Calu3 (cell line): ENCODE data around the gene PLVAP. TPM values are rescaled to one million over a fixed set of nuclear protein-coding genes. Genes with fewer than 3 reads are reported as not detected.

Experiments
- Bru-seq: library from RNA; stranded (reverse); fragments of 400-500 nt; gene quantifications from one replicate; lab custom pipeline; 2021; lab: Mats Ljungman, UMichigan
- BruChase-seq, 2 experiments: library from RNA; stranded (reverse); fragments of 400-500 nt; gene quantifications; one replicate each; lab custom pipeline; 2021; lab: Mats Ljungman, UMichigan
- BruUV-seq: library from RNA; stranded (reverse); fragments of 400-500 nt; replicated peaks from 2 replicates; lab custom pipeline; 2021; lab: Mats Ljungman, UMichigan
- CTCF ChIA-PET: fragments of 300-600 bp; sonication (Branson Sonifier 250); formaldehyde crosslinking; loops from one replicate; lab custom pipeline; 2022; ENCODE audit warnings: antibody characterized with exemption; lab: Charles Lee
- DNase-seq: peaks from one replicate; pipeline ENCODE4 v3.0.0; 2022
- H3K27ac Mint-ChIP-seq: one replicate; pipeline ENCODE4 v1.8.0; 2022; ENCODE audit warnings: mixed read lengths; ENCODE audit not compliant: unreplicated experiment
- H3K27me3 Mint-ChIP-seq: one replicate; pipeline ENCODE4 v1.8.0; 2022; ENCODE audit warnings: mixed read lengths; ENCODE audit not compliant: unreplicated experiment
- H3K36me3 Mint-ChIP-seq: one replicate; pipeline ENCODE4 v1.8.0; 2022; ENCODE audit warnings: mild to moderate bottlenecking, moderate library complexity, mixed read lengths; ENCODE audit not compliant: insufficient read depth, unreplicated experiment
- H3K4me1 Mint-ChIP-seq: one replicate; pipeline ENCODE4 v1.8.0; 2022; ENCODE audit warnings: mild to moderate bottlenecking, low read depth, mixed read lengths; ENCODE audit not compliant: unreplicated experiment
- H3K4me3 Mint-ChIP-seq: one replicate; pipeline ENCODE4 v1.8.0; 2022; ENCODE audit warnings: mild to moderate bottlenecking, low read depth, moderate library complexity, mixed read lengths; ENCODE audit not compliant: unreplicated experiment
- H3K9me3 Mint-ChIP-seq: one replicate; pipeline ENCODE4 v1.8.0; 2022; ENCODE audit warnings: low read depth, mixed read lengths; ENCODE audit not compliant: unreplicated experiment
- CTCF ChIP-seq: fragments of 200-600 bp; IDR thresholded peaks from one replicate; pipeline ENCODE4 v1.8.0; 2022; ENCODE audit warnings: antibody characterized with exemption; ENCODE audit not compliant: unreplicated experiment
- intact Hi-C: fragments of 100-400 bp; cut with micrococcal nuclease; formaldehyde crosslinking; loops from one replicate; pipeline ENCODE4 v1.10.0; 2022; ENCODE audit not compliant: unreplicated experiment
- long read RNA-seq: library from polyadenylated mRNA; stranded (forward); transcript quantifications from one replicate; pipeline ENCODE4 v2.0.0, GENCODE V29; 2022
- total RNA-seq: library from RNA; stranded (reverse); gene quantifications from 2 replicates; pipeline ENCODE4 v1.2.3, GENCODE V29; 2022

The PLVAP gene
- total RNA-seq (not detected in 2 replicates), Bru-seq, nascent RNA (not detected), BruChase-seq, experiment 1, labeled RNA remaining after a 6-hour chase (not detected), BruChase-seq, experiment 2, labeled RNA remaining after a 2-hour chase (not detected)
- long read RNA-seq, result 0 reads

- no peak within 1 kb of the TSS for H3K4me3 Mint-ChIP-seq
- H3K27ac Mint-ChIP-seq, result no peak within 1 kb of the TSS
- no peaks in the 10 kb centered on the region for H3K27me3 Mint-ChIP-seq
- no TSS peak for BruUV-seq
- DNase-seq, result no peak
- intact Hi-C loops, result no loop called here
- H3K4me1 Mint-ChIP-seq, result no peaks in the 10 kb centered on the region
- CTCF ChIA-PET, result interaction anchor here (0.6 kb wide), 1 partner anchor 34 kb away, joined by 11 read pairs; no protein-coding TSS in a partner anchor
- no peak for TF ChIP-seq CTCF
- no peaks in the 10 kb centered on the region for H3K36me3 Mint-ChIP-seq
- H3K9me3 Mint-ChIP-seq, result no peaks in the 10 kb centered on the region
Measured at GRCh38 chr19:17376935-17377600, at the start of gene PLVAP. PLVAP (minus strand) TSS chr19:17377342; CDS start chr19:17377288, 54 bp downstream.

- no peak overlapping the region for H3K4me3 Mint-ChIP-seq
- BruUV-seq, result no TSS peak
- no peak for DNase-seq
- no peaks in the 10 kb centered on the region for H3K4me1 Mint-ChIP-seq
- CTCF ChIA-PET, result no interaction called here
- no peaks in the 10 kb centered on the region for H3K27me3 Mint-ChIP-seq
- H3K9me3 Mint-ChIP-seq, result no peaks in the 10 kb centered on the region
- TF ChIP-seq CTCF, result no peak
- H3K27ac Mint-ChIP-seq, result no peak overlapping the region
- intact Hi-C loops, result no loop called here
- H3K36me3 Mint-ChIP-seq, result peaks cover 13% of the 10 kb centered on the region
Measured at GRCh38 chr19:17424743-17425365, 47.7 kb upstream of the PLVAP start.

GRCh38 chr19:17423429-17424208, 46.5 kb upstream of the PLVAP start:
- TF ChIP-seq CTCF, result no peak
- H3K36me3 Mint-ChIP-seq, result peaks cover 21% of the 10 kb centered on the region
- H3K9me3 Mint-ChIP-seq, result no peaks in the 10 kb centered on the region
- H3K4me1 Mint-ChIP-seq, result no peaks in the 10 kb centered on the region
- no peaks in the 10 kb centered on the region for H3K27me3 Mint-ChIP-seq
- intact Hi-C loops, result no loop called here
- BruUV-seq, result no TSS peak
- CTCF ChIA-PET, result no interaction called here
- no peak overlapping the region for H3K4me3 Mint-ChIP-seq
- no peak for DNase-seq
- H3K27ac Mint-ChIP-seq, result no peak overlapping the region

GRCh38 chr19:17421942-17422341, 44.8 kb upstream of the PLVAP start:
- Mint-ChIP-seq H3K4me3 (no peak overlapping the region), H3K27ac (no peak overlapping the region), H3K27me3 (no peaks in the 10 kb centered on the region), H3K36me3 (peaks cover 21% of the 10 kb centered on the region), H3K4me1 (no peaks in the 10 kb centered on the region), H3K9me3 (no peaks in the 10 kb centered on the region)
- BruUV-seq, result no TSS peak
- no peak for DNase-seq
- intact Hi-C loops, result no loop called here
- CTCF ChIA-PET, result no interaction called here
- TF ChIP-seq CTCF, result no peak
